Stimulated activated CD4-positive, alpha-beta T cell treated with anti-CD3 and anti-CD28 coated beads, Interleukin-15, amount 100 ng/mL, for 48 hours (primary cell): ENCODE measurements around the gene PRSS38.

Experiments
- DNase-seq, 2 donors: peaks; one replicate each; pipeline ENCODE4 v3.0.0-alpha.2; 2020; ENCODE audit warnings: low read depth in 2 of 2

Gene PRSS38

GRCh38 chr1:227885135-227885647 is 69.7 kb downstream of the PRSS38 start:
- DNase-seq = no peak

GRCh38 chr1:227885648-227886502 is 70.4 kb downstream of the PRSS38 start:
- no peak for DNase-seq

- no peak for DNase-seq
Observed at GRCh38 chr1:227886503-227886961, 71.1 kb downstream of the PRSS38 start.

GRCh38 chr1:227886993-227887696 is 71.7 kb downstream of the PRSS38 start:
- no peak for DNase-seq

- DNase-seq = no peak
Observed at GRCh38 chr1:227887697-227888403, 72.4 kb downstream of the PRSS38 start.

GRCh38 chr1:227888404-227889046 is 73.0 kb downstream of the PRSS38 start:
- DNase-seq = no peak

- DNase-seq = no peak
Observed at GRCh38 chr1:227889047-227889862, 73.8 kb downstream of the PRSS38 start.

- no peak for DNase-seq
Observed at GRCh38 chr1:227889863-227890405, 74.5 kb downstream of the PRSS38 start.

- DNase-seq = no peak
Observed at GRCh38 chr1:227890451-227891222, 75.2 kb downstream of the PRSS38 start.

- DNase-seq = no peak
Observed at GRCh38 chr1:227891223-227891954, 75.9 kb downstream of the PRSS38 start.

GRCh38 chr1:227891955-227892488 is 76.5 kb downstream of the PRSS38 start:
- DNase-seq = no peak

GRCh38 chr1:227892489-227893299 is 77.2 kb downstream of the PRSS38 start:
- no peak for DNase-seq

GRCh38 chr1:227893300-227893948 is 77.9 kb downstream of the PRSS38 start:
- no peak for DNase-seq

- DNase-seq = no peak
Observed at GRCh38 chr1:227893949-227894721, 78.7 kb downstream of the PRSS38 start.

GRCh38 chr1:227894831-227895451 is 79.5 kb downstream of the PRSS38 start:
- no peak for DNase-seq
